Coronary artery (tissue), 2 donors: ENCODE results near the gene FRMD3.

ENCODE experiments used
- DNase-seq: peaks from one replicate; pipeline ENCODE4 v3.0.0-alpha.2; 2017; ENCODE audit warnings: low spot score
- H3K27ac ChIP-seq, 2 donors: fragments of 200-600 bp; sonication (generic); one replicate each; pipeline ENCODE4 v1.5.1; 2016 to 2019
- H3K4me3 ChIP-seq: fragments of 200-600 bp; sonication (generic); 2 replicates; pipeline ENCODE4 v1.5.1; 2016; ENCODE audit warnings: mild to moderate bottlenecking, moderate library complexity
- TF ChIP-seq, protein P1 (sequence below): fragments of 200-600 bp; sonication (generic); IDR thresholded peaks from one replicate; pipeline ENCODE4 v1.5.1; 2019; ENCODE audit warnings: antibody characterized with exemption

Gene FRMD3

DNA sequence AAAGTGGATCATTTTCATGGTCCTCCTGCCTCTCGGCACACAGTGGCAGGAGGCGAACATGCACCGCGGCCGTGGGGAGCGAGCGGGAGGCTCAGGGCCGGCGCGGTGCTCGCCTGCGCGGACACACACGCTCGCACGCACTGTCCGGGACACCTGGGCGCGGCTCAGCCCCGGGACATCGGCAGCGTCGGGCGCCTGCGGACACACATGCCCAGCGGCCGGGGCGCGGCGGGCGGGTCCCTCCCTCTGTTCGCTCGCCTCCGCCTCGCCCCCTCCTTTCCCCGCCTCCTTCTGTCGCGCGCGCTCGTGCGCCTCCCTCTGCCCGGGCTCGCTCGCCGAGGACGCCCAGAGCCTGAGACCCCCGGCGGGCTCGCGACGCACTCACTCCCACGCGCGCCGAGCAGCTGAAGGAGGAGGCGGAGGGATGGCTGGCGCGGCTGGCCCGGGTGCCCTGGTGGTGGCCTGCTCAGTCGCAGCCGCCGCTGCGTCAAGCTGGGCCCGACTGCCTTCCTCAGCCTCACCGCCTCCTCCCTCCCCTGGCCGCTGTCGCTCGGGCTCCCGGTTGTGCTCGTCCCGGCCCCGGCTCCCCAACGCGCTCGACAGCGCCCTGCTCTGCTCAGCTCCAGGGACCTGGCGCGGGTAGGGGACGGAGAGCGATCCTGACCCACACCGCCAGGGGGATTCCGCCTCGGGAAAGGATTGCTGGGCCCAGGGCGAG lies at the start of gene FRMD3:
TSS of gene FRMD3 (minus strand) at position 230 of the 718 bp plus-strand sequence. CDS start at position 60, 170 bp downstream.
- H3K27ac ChIP-seq: peak within 1 kb of the TSS; percentile 35 to 86
- DNase-seq: peak; percentile 89

DNA sequence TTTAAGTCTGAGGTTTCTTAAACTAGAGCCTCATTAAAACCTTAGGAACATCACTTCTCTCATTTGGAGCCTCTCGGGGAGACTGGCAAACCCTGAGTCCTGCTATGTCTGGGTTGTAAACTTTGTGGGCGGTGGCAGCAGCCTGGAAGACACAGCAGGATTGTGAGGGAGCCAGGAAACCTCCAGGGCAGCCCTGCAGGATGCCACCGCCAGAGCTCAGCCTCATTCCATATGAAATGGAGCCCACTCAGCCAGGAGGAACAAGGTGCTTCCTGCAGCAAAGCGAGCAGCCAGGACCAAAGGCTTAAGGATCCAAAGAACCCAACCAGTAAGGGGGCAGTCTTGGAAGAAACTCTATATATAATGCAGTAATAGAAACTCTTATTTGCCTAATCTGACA lies 46.8 kb upstream of the FRMD3 start:
- H3K4me3 ChIP-seq: no peak overlapping the region
- no peak overlapping the region for H3K27ac ChIP-seq
- DNase-seq: no peak
- TF ChIP-seq, protein P1, sequence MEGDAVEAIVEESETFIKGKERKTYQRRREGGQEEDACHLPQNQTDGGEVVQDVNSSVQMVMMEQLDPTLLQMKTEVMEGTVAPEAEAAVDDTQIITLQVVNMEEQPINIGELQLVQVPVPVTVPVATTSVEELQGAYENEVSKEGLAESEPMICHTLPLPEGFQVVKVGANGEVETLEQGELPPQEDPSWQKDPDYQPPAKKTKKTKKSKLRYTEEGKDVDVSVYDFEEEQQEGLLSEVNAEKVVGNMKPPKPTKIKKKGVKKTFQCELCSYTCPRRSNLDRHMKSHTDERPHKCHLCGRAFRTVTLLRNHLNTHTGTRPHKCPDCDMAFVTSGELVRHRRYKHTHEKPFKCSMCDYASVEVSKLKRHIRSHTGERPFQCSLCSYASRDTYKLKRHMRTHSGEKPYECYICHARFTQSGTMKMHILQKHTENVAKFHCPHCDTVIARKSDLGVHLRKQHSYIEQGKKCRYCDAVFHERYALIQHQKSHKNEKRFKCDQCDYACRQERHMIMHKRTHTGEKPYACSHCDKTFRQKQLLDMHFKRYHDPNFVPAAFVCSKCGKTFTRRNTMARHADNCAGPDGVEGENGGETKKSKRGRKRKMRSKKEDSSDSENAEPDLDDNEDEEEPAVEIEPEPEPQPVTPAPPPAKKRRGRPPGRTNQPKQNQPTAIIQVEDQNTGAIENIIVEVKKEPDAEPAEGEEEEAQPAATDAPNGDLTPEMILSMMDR: no peak

More for the DNA sequence above, at the start of gene FRMD3:
- TF ChIP-seq, protein P1: peak; percentile 64
- peak within 1 kb of the TSS; percentile 82 for H3K4me3 ChIP-seq

DNA sequence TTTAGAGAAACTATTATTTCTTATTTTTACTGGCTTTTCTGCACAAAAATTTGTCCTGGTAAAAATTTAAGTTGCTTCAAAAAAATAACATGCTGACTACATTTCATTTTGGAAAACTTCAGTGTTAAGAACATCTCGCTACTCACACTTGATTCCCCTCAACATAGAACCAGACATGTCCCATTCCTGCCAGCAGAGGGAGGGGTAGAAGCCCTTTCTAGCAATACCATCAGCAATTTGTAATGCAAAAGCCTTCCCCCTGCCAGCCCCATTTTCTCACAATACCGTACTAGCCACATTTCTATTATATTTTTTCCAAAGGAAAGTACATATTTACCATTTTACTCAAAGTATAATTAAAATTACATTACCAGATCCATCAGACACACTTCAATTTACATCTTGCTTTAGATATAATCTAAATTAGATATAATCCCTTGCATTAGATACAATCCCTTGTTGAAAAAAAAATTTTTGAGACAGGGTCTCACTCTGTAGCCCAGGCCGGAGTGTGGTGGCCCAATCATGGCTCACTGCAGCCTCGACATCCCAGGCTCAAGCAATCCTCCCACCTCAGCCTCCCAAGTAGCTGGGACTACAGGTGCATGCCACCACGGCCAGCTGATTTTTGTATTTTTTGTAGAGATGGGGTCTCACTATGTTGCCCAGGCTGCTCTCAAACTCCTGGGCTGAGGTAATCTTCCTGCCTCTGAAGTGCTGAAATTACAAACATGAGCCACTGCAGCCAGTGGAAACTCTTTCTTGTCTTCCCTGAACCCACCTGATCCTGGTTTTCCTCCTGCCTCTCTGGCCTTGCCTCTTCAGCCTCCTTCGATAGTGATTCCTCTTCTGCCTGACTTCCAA lies 45.2 kb upstream of the FRMD3 start:
- TF ChIP-seq, protein P1: peak; percentile 60
- Histone ChIP-seq H3K4me3 (no peak overlapping the region), H3K27ac (no peak overlapping the region)
- no peak for DNase-seq

DNA sequence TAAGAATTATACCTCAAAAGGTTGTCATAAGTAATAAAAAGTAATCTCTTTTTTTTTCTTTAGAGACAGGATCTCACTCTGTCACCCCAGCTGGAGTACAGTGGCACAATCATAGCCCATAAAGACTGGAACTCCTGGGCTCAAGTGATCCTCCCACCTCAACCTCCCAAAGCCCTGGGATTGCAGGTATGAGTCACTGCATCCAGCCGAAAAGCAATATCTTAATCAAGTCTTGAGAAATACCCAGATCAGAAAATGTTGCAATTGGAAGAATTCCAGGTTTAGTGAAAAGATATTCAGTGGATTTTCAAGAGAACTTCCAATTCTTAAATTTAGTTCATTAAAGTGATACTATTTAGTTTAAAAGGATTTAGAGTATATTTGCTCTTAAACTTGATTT lies 43.8 kb upstream of the FRMD3 start:
- TF ChIP-seq, protein P1: no peak
- no peak for DNase-seq
- Histone ChIP-seq H3K4me3 (no peak overlapping the region), H3K27ac (no peak overlapping the region)

DNA sequence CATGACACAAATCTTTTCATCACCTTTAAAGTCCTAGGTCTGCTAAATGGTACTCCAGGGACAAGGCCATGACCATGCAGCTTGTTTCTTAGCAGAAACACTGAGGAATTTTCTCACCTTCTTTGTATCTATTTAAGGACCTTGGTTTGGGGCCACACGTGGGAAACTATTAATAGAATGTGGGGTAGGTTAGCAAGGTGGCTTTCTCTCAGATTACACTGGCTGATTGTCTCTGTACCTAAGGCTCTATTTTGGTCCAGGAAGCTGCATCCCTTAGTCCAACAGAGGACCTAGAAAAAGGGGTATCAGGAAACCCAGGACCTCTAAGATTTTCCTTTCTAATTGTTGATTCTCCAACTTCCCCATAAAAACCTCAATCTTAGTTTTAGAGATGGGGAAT lies 36.3 kb upstream of the FRMD3 start:
- no peak for DNase-seq
- TF ChIP-seq, protein P1: no peak
- H3K4me3 ChIP-seq: no peak overlapping the region
- no peak overlapping the region for H3K27ac ChIP-seq

DNA sequence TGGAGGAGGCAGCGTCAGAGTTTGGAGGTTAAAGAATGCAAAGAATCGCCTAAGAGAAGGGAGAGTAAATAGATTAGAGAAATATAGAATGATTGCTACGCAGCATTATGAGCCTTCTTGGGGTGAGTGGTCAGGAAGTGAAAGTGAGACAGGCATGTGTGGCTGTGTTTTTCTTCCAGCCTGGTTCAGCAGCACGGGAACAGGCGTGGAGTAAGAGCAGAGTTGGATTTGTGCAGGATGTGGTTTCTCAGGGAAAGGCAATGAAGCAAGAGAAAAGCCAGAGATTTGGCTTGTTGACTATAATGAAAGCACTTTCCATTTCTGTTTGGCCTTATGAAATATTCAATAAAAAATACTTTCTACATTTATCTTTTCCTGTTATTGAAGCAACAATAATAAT lies 34.3 kb upstream of the FRMD3 start:
- TF ChIP-seq, protein P1: no peak
- no peak for DNase-seq
- Histone ChIP-seq H3K4me3 (no peak overlapping the region), H3K27ac (peak overlapping the region in 1 of 2 donors; percentile 50)
